Ovary (tissue), 9 donors: ENCODE measurements around the gene CFAP100. TPM values are rescaled to one million over a fixed set of nuclear protein-coding genes. Genes with fewer than 3 reads are reported as not detected.

Experiments
- DNase-seq, 5 donors: peaks; one replicate each; pipeline ENCODE4 v3.0.0-alpha.2; 2019 to 2020
- H3K27ac ChIP-seq, 2 donors: fragments of 200-600 bp; one replicate each; pipeline versions ENCODE4 v1.5.1 to v1.8.0; 2019 to 2022
- H3K27me3 ChIP-seq: fragments of 200-600 bp; one replicate; pipeline ENCODE4 v1.8.0; 2022
- H3K36me3 ChIP-seq: fragments of 200-600 bp; sonication (generic); one replicate; pipeline ENCODE4 v1.5.1; 2019
- H3K4me1 ChIP-seq: one replicate; pipeline ENCODE4 v1.8.1; 2013; ENCODE audit warnings: mild to moderate bottlenecking, moderate library complexity; ENCODE audit not compliant: insufficient read depth
- H3K4me3 ChIP-seq: fragments of 200-600 bp; sonication (generic); one replicate; pipeline ENCODE4 v1.5.1; 2017
- H3K9me3 ChIP-seq, 2 donors: fragments of 200-600 bp in 1 of 2; sonication (generic) in 1 of 2; one replicate each; pipeline versions ENCODE4 v1.5.1 to v1.8.1; 2013 to 2019; ENCODE audit warnings: mild to moderate bottlenecking in 1 of 2, moderate library complexity in 1 of 2
- EP300 ChIP-seq: sonication (generic); formaldehyde crosslinking; IDR thresholded peaks from one replicate; pipeline ENCODE4 v1.6.1; 2017; ENCODE audit warnings: antibody characterized with exemption
- POLR2A ChIP-seq: fragments of 450-650 bp; IDR thresholded peaks from one replicate; pipeline ENCODE4 v1.6.1; 2017; ENCODE audit warnings: antibody characterized with exemption, mild to moderate bottlenecking, moderate library complexity
- WGBS, 3 donors: extraction: QIAGEN DNeasy Blood & Tissue Kit in 1 of 3; methylation state at CpG; one replicate each; pipeline versions ENCODE4 v1.1.5 to v1.1.7; 2013 to 2017; 5-methylcytosine and 5-hydroxymethylcytosine counted together
- intact Hi-C, 4 donors: fragments of 100-400 bp; cut with DNase I; formaldehyde crosslinking; loops; one replicate each; pipeline versions ENCODE4 v1.11.0 to v1.15.1; 2022 to 2023
- polyA plus RNA-seq, 2 donors: library from polyadenylated mRNA; stranded (reverse); fragments of 200-250 nt in 1 of 2; fragments of 350-450 nt in 1 of 2; fragmentation: Illumina TruSeq in 1 of 2; extraction: RNeasy Lipid Tissue Mini Kit (QIAGEN cat#74804) in 1 of 2; gene quantifications; one replicate each; pipeline ENCODE4 v1.2.3, GENCODE V29; 2013 to 2014
- total RNA-seq, 7 donors: library from RNA; depleted of rRNA in 2 of 7; stranded (reverse); fragments of >200 nt in 2 of 7; fragmentation: NEBNext Ultra II Directional in 3 of 7; extraction: Animal tissue kit (Norgen Biotek cat#: 25700) in 3 of 7; gene quantifications; one replicate each; pipeline versions ENCODE4 v1.1.0 to v1.2.4, GENCODE V29; 2016 to 2023
- TF ChIP-seq, protein P1 (sequence below), 3 donors: fragments of 450-650 bp in 2 of 3; fragments of 200-600 bp in 1 of 3; IDR thresholded peaks; one replicate each; pipeline versions ENCODE4 v1.5.1 to v1.8.0; 2016 to 2022; ENCODE audit warnings: antibody characterized with exemption in 3 of 3, mild to moderate bottlenecking in 1 of 3
- donor health status: DM: no; HTN: no; CAD: no; lungs with moderate emphysema.
- donor health status: DM: no; HTN: no; CAD: no.
- donor health status: Bipolar disorder and iron deficiency.
- donor health status: DM: yes; HTN: yes; CAD: no.
- donor health status: DM: no; HTN: no; CAD: no.
- donor health status: DM: yes; HTN: yes; CAD: no.

Gene CFAP100
- total and polyA plus RNA-seq, 9 donors, result 0.06 to 21.3 (median 1.6) TPM; not detected in 3

DNA sequence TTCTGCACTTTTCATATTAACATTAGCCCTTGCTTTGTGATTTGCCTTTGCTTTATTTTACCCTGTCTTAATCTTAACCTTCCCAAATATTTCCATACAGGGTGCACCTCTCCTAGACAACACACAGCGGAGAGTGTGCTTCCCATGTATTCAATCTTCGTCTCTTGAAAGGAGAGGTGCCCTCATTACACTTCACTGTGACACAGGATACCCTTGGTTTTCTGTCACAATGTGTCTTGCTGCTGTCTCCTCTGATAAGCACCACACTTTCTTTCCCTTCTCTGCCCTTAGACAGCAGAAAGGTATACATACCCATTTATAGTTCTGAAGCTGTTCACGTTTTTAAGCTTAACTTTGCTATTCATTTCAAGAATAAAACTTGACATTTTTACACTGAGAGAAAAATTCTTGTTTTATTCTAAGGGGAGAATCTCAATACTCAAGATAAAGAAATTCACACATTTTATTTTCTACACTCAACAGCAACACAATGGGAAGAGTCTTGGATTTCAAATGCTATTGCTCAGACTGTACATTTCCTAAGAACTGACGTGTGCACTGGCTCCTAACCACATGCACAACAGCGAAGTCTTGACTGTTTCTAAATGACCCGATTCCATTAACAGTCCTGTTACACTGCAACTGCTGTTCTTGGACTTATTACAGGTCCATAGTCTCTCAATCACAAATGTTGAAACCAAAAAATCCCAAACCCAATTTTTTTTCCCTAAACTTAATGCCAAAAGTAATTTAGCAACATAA is 59.9 kb downstream of the CFAP100 start:
- Histone ChIP-seq H3K9me3 (no peaks in the 10 kb centered on the region), H3K4me3 (no peak overlapping the region), H3K4me1 (no peaks in the 10 kb centered on the region), H3K27me3 (no peaks in the 10 kb centered on the region), H3K27ac (no peak overlapping the region), H3K36me3 (no peaks in the 10 kb centered on the region)
- intact Hi-C loops, result no loop called here
- 90 to 93% (median 91%) methylated on average over 6 of the region's 6 CpGs for WGBS, 3 donors
- DNase-seq, result no peak
- TF ChIP-seq EP300, result no peak
- TF ChIP-seq POLR2A, result no peak
- TF ChIP-seq, protein P1, sequence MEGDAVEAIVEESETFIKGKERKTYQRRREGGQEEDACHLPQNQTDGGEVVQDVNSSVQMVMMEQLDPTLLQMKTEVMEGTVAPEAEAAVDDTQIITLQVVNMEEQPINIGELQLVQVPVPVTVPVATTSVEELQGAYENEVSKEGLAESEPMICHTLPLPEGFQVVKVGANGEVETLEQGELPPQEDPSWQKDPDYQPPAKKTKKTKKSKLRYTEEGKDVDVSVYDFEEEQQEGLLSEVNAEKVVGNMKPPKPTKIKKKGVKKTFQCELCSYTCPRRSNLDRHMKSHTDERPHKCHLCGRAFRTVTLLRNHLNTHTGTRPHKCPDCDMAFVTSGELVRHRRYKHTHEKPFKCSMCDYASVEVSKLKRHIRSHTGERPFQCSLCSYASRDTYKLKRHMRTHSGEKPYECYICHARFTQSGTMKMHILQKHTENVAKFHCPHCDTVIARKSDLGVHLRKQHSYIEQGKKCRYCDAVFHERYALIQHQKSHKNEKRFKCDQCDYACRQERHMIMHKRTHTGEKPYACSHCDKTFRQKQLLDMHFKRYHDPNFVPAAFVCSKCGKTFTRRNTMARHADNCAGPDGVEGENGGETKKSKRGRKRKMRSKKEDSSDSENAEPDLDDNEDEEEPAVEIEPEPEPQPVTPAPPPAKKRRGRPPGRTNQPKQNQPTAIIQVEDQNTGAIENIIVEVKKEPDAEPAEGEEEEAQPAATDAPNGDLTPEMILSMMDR (IDR thresholded peaks at IDR 0.05), result no peak

DNA sequence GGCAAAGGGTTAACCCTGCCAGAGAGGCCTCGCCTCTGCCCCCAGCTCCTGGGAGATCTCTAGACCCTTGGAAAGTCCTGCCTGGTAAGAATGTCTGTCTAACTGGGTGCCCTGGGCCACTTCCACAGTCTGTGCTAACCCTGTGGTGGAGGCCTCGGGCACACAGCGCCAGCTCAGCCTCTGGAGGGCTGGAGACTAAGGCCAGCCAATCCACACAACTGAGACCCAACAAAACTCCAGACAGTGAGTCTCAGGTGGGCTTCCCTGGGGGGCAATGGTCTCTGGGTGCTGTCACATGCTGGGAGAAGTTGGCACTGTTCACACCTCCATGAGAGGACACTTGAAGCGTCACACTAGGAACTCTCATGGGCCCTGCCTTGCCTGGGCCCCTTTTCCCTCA is 61.5 kb downstream of the CFAP100 start:
- no peaks in the 10 kb centered on the region for H3K9me3 ChIP-seq
- no peak for TF ChIP-seq EP300
- no peak for TF ChIP-seq POLR2A
- TF ChIP-seq, protein P1 (IDR thresholded peaks at IDR 0.05), result no peak
- peak in 2 of 5 donors; percentile 5 to 6 for DNase-seq
- WGBS, 3 donors, result 73 to 97% (median 87%) methylated on average over 4 of the region's 4 CpGs
- peaks cover 4% of the 10 kb centered on the region for H3K4me1 ChIP-seq
- no peak overlapping the region for H3K4me3 ChIP-seq
- no peaks in the 10 kb centered on the region for H3K27me3 ChIP-seq
- H3K36me3 ChIP-seq, result no peaks in the 10 kb centered on the region
- H3K27ac ChIP-seq, result no peak overlapping the region
- intact Hi-C loops, result no loop called here

DNA sequence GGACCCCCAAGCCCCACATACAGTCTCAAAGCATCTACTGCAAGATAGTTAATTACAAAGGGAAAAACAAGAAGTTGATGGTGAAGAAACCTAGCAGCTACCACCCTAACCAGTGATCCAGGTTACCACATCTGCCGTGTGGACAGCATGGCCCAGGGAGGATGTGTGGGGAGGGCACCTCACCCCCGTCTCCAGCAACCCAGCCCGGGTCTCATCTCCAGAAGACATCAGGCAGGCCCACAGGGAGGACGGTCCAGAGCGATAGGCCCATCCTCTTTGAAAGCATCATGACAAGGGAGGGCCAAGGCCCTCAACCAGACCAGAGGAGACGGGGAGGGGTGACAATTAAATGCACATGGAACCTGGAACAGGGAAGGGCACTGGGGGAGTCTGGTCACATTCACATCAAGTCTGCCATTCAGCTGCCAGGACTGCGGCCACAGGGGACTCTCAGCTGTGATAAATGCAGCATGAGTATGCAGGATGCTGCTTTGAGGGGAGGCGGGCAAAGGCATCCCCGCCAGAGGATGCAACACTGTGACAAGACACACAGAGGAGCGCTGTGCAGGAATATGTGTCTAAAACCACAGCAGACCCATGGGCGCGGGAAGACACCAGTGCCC is 62.2 kb downstream of the CFAP100 start:
- H3K36me3 ChIP-seq, result no peaks in the 10 kb centered on the region
- peaks cover 4% of the 10 kb centered on the region for H3K4me1 ChIP-seq
- H3K27me3 ChIP-seq, result no peaks in the 10 kb centered on the region
- intact Hi-C loops, result no loop called here
- H3K27ac ChIP-seq, result no peak overlapping the region
- no peak for TF ChIP-seq POLR2A
- TF ChIP-seq, protein P1 (IDR thresholded peaks at IDR 0.05), result no peak
- no peaks in the 10 kb centered on the region for H3K9me3 ChIP-seq
- 84 to 93% (median 88%) methylated on average over 12 of the region's 12 CpGs for WGBS, 3 donors
- peak in 2 of 5 donors; percentile 4 for DNase-seq
- no peak overlapping the region for H3K4me3 ChIP-seq

DNA sequence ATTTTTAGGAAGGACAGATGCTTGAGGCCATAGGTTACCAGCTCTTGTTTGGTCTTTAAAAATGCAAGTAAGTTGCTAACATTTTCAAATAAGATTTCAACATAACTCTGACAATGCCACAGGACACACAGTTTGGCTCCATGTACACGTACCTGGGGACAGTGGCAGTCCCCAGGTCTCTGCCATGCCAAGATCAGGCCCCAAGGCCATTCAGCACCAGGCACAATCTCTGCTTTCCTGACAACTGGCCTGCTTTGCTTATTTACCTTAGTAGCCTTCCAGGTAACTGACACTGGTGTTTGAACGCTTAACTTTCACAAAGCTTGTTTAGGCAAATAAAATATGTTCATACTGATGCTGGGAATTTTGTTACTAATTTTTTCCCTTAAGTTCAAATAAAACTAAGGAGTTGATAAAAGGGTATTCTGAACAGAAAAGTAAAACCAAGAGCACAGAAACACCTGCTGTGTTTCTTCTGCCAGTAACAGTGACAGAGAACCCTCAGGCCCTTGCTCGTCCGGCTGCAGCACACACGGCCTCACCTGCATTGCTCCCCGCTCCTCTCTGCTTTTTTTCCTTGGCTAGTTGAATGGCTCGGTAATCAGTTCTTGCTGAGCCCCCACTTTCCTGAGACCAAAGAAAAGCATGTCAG is 64.5 kb downstream of the CFAP100 start:
- H3K9me3 ChIP-seq, result no peaks in the 10 kb centered on the region
- DNase-seq, result no peak
- H3K36me3 ChIP-seq, result no peaks in the 10 kb centered on the region
- peaks cover 4% of the 10 kb centered on the region for H3K4me1 ChIP-seq
- intact Hi-C loops, result no loop called here
- no peak overlapping the region for H3K4me3 ChIP-seq
- H3K27ac ChIP-seq, result no peak overlapping the region
- TF ChIP-seq, protein P1 (IDR thresholded peaks at IDR 0.05), result no peak
- TF ChIP-seq POLR2A (no peak), EP300 (no peak)
- WGBS, 3 donors, result 49 to 73% (median 53%) methylated on average over 7 of the region's 7 CpGs
- H3K27me3 ChIP-seq, result no peaks in the 10 kb centered on the region
